Measurements from ENCODE around the gene SDCCAG8. TPM values are rescaled to one million over a fixed set of nuclear protein-coding genes. Genes with fewer than 3 reads are reported as not detected.

The SDCCAG8 gene
- total and polyA plus RNA-seq, 2 of the 8 experiments (the other 6 are each of a cell fraction or from before 2014, with no cell fraction given) = 15.6 to 21.0 TPM

DNA sequence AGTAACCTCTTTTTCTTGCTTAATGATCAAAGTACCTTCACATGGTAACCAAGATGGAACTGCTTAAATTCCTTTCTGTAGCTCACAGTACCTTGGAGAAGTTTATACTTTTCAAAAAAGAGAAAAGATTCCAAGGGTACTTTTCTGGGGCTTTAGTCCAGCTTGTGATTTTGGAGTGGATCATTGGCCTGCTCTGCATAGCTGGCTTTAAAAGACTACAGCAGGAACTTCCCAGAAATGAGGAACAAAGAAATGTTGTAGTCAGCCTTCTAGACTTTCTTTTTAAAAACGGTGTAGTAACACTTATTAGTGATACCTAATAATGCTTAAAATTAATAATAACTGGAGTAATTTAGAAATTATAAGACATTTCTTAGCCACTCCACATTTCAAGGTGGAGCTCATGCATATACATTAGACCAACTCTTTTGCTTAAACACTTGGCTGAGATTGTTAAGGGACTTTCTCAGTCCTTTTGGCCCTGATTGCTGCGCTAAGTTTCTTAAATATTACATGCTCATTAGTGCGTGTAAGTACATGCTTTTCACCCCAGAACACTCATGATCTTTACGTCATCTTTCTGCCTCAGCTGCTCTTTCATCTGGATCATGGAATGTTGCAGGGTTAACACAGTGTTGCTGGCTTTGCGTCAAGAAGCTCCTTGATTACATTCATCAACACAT lies 57.3 kb downstream of the SDCCAG8 start (continued):
- TF ChIP-seq POU5F1 (IDR thresholded peaks at IDR 0.05; ENCODE audit: low read depth, low read length) (no peak), EGR1 (IDR thresholded peaks at IDR 0.05; ENCODE audit: borderline replicate concordance, low read depth, low read length) (no peak)
- TF ChIP-seq, protein P1, sequence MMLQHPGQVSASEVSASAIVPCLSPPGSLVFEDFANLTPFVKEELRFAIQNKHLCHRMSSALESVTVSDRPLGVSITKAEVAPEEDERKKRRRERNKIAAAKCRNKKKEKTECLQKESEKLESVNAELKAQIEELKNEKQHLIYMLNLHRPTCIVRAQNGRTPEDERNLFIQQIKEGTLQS (IDR thresholded peaks at IDR 0.05; ENCODE audit: insufficient read depth, low read depth, low read length) = no peak
- TF ChIP-seq, protein P2, sequence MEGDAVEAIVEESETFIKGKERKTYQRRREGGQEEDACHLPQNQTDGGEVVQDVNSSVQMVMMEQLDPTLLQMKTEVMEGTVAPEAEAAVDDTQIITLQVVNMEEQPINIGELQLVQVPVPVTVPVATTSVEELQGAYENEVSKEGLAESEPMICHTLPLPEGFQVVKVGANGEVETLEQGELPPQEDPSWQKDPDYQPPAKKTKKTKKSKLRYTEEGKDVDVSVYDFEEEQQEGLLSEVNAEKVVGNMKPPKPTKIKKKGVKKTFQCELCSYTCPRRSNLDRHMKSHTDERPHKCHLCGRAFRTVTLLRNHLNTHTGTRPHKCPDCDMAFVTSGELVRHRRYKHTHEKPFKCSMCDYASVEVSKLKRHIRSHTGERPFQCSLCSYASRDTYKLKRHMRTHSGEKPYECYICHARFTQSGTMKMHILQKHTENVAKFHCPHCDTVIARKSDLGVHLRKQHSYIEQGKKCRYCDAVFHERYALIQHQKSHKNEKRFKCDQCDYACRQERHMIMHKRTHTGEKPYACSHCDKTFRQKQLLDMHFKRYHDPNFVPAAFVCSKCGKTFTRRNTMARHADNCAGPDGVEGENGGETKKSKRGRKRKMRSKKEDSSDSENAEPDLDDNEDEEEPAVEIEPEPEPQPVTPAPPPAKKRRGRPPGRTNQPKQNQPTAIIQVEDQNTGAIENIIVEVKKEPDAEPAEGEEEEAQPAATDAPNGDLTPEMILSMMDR (IDR thresholded peaks at IDR 0.05; ENCODE audit: control extremely low read depth in 1 of 3, insufficient read depth in 1 of 3, low read depth in 1 of 3, low read length in 3 of 3) = no peak

Data from H1 (cell line).